Measurements from ENCODE around the gene NRG4. TPM values are rescaled to one million over a fixed set of nuclear protein-coding genes. Genes with fewer than 3 reads are reported as not detected.

Gene NRG4
- total and polyA plus RNA-seq, 4 experiments from 2014 or later = not detected

DNA sequence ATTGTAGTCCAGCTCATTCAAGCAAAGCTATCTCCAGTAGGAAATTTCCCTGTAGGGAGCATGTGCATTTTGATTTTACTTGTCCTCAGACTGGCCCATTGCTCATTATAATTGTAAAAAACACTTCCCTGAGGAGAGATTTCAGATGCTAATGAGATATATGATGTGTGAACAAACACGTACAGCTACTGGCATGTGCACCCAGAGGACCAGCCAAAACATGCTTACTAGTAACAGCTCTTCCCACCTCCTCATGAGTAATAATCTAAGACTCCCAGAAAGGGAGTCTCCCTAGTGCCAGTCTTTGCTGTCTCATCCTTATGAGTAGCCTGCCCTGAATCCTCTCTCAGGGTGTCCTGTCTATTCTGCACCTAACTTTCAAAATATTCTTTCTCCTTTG, 65.1 kb downstream of the NRG4 start:
- intact Hi-C loops (cut with micrococcal nuclease) = no loop called here
- H3K4me3 Mint-ChIP-seq = no peak overlapping the region
- ChIA-PET POLR2A (ENCODE audit: partially characterized antibody) (no interaction called here), CTCF (ENCODE audit: partially characterized antibody) (no interaction called here)
- DNase-seq = no peak
- peaks cover 20 to 29% of the 10 kb centered on the region in 2 donors for H3K27me3 Mint-ChIP-seq
- no peak overlapping the region for H3K27ac Mint-ChIP-seq
- no peaks in the 10 kb centered on the region for H3K4me1 Mint-ChIP-seq
- no peaks in the 10 kb centered on the region for H3K4me1 ChIP-seq (ENCODE audit: insufficient read depth, low read length)
- H3K36me3 ChIP-seq (ENCODE audit: insufficient read depth, low read length) = no peaks in the 10 kb centered on the region
- H3K36me3 Mint-ChIP-seq = no peaks in the 10 kb centered on the region
- H3K27ac ChIP-seq (ENCODE audit: low read depth, low read length) = no peak overlapping the region
- peaks cover 0 to 2% (median 0%) of the 10 kb centered on the region in 8 donors for H3K9me3 Mint-ChIP-seq
- no peaks in the 10 kb centered on the region for H3K27me3 ChIP-seq (ENCODE audit: insufficient read depth, low read length)
- no peaks in the 10 kb centered on the region for H3K9me3 ChIP-seq (ENCODE audit: control insufficient read depth in 1 of 2, low read length in 2 of 2)
- H3K4me3 ChIP-seq (ENCODE audit: low read length in 2 of 2) = no peak overlapping the region

DNA sequence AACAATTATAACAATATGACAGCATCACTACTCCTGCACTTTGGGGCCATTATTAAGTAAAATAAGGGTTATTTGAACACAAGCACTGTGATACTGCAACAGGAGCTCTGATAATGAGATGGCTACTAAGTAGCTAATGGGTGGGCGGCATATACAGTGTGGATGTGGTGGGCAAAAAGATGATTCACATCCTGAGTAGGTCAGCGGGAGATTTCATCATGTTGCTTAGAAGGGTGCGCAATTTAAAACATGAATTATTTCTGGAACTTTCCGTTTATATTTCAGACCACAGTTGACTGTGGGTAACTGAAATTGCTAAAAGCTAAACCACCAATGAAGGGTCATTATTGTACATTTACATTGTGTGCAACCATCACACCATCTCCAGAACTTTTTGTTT, 66.3 kb downstream of the NRG4 start:
- H3K4me1 Mint-ChIP-seq = no peaks in the 10 kb centered on the region
- ChIA-PET CTCF (ENCODE audit: partially characterized antibody) (no interaction called here), POLR2A (ENCODE audit: partially characterized antibody) (no interaction called here)
- H3K27me3 Mint-ChIP-seq = peaks cover 16 to 22% of the 10 kb centered on the region in 2 donors
- Histone ChIP-seq H3K36me3 (ENCODE audit: insufficient read depth, low read length) (no peaks in the 10 kb centered on the region), H3K27me3 (ENCODE audit: insufficient read depth, low read length) (no peaks in the 10 kb centered on the region), H3K4me1 (ENCODE audit: insufficient read depth, low read length) (no peaks in the 10 kb centered on the region), H3K9me3 (ENCODE audit: control insufficient read depth in 1 of 2, low read length in 2 of 2) (no peaks in the 10 kb centered on the region), H3K4me3 (ENCODE audit: low read length in 2 of 2) (no peak overlapping the region), H3K27ac (ENCODE audit: low read depth, low read length) (no peak overlapping the region)
- no peak overlapping the region for H3K4me3 Mint-ChIP-seq
- no peak for DNase-seq
- H3K36me3 Mint-ChIP-seq = no peaks in the 10 kb centered on the region
- intact Hi-C loops (cut with micrococcal nuclease) = no loop called here
- no peak overlapping the region for H3K27ac Mint-ChIP-seq
- peaks cover 0 to 2% (median 0%) of the 10 kb centered on the region in 8 donors for H3K9me3 Mint-ChIP-seq

DNA sequence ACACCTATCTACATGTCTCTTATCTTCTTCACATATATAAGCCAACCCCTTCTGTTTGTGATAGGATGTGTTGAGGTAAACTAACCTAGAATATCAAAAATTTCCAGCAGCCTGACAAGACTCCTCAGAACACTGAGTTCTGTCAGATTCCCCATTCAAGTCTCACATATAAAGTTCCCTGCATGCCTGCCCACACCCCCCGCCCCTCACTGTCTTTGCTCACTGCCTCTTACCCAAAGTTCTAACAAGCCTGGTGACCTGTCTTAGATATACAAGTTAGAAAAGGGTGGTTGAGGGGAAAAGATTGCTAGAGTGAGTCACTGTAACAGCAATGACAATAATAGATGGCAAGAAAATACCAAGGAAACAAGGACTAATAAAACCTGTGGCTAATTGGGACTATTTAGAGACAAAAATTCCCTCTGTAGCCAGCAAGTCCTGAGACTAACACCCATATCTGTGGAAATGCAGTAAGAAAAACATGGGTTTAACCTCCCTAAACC, 68.5 kb downstream of the NRG4 start:
- Histone ChIP-seq H3K27ac (ENCODE audit: low read depth, low read length) (no peak overlapping the region), H3K36me3 (ENCODE audit: insufficient read depth, low read length) (no peaks in the 10 kb centered on the region), H3K4me1 (ENCODE audit: insufficient read depth, low read length) (no peaks in the 10 kb centered on the region), H3K27me3 (ENCODE audit: insufficient read depth, low read length) (no peaks in the 10 kb centered on the region), H3K9me3 (ENCODE audit: control insufficient read depth in 1 of 2, low read length in 2 of 2) (no peaks in the 10 kb centered on the region), H3K4me3 (ENCODE audit: low read length in 2 of 2) (no peak overlapping the region)
- intact Hi-C loops (cut with micrococcal nuclease) = no loop called here
- no peaks in the 10 kb centered on the region for H3K4me1 Mint-ChIP-seq
- DNase-seq = no peak
- H3K27ac Mint-ChIP-seq = no peak overlapping the region
- CTCF ChIA-PET (ENCODE audit: partially characterized antibody) = no interaction called here
- H3K36me3 Mint-ChIP-seq = no peaks in the 10 kb centered on the region
- H3K9me3 Mint-ChIP-seq = peaks cover 0 to 18% (median 2%) of the 10 kb centered on the region in 8 donors
- peaks cover 5 to 16% of the 10 kb centered on the region in 2 donors for H3K27me3 Mint-ChIP-seq
- POLR2A ChIA-PET (ENCODE audit: partially characterized antibody) = no interaction called here
- H3K4me3 Mint-ChIP-seq = no peak overlapping the region

DNA sequence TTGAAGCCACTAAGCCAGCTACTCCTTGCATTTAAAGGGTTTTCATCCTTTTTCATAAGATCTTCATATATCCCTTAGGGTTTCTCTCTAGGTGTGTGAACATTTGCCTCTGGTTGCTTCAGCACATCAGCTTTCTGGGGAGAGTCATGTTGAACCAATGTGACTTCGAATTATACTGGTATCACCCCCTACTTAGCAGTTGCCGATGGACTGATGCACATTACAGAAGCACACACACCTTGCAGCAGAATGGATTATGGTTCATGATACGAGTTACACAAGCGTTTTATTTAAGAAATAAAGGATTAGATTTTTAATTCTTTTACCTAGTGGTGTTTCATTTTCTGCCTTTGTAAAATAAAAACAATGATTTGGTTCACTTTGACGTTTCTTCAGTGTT, 69.0 kb downstream of the NRG4 start:
- DNase-seq = no peak
- CTCF ChIA-PET (ENCODE audit: partially characterized antibody) = no interaction called here
- peaks cover 0 to 23% (median 4%) of the 10 kb centered on the region in 8 donors for H3K9me3 Mint-ChIP-seq
- Histone ChIP-seq H3K9me3 (ENCODE audit: control insufficient read depth in 1 of 2, low read length in 2 of 2) (no peaks in the 10 kb centered on the region), H3K27ac (ENCODE audit: low read depth, low read length) (no peak overlapping the region), H3K27me3 (ENCODE audit: insufficient read depth, low read length) (no peaks in the 10 kb centered on the region), H3K36me3 (ENCODE audit: insufficient read depth, low read length) (no peaks in the 10 kb centered on the region), H3K4me3 (ENCODE audit: low read length in 2 of 2) (no peak overlapping the region), H3K4me1 (ENCODE audit: insufficient read depth, low read length) (no peaks in the 10 kb centered on the region)
- POLR2A ChIA-PET (ENCODE audit: partially characterized antibody) = no interaction called here
- H3K27ac Mint-ChIP-seq = peak overlapping the region in 1 of 7 donors; percentile 2
- peaks cover 2 to 4% of the 10 kb centered on the region in 2 donors for H3K36me3 Mint-ChIP-seq
- intact Hi-C loops (cut with micrococcal nuclease) = no loop called here
- H3K4me3 Mint-ChIP-seq = no peak overlapping the region
- H3K4me1 Mint-ChIP-seq = no peaks in the 10 kb centered on the region
- H3K27me3 Mint-ChIP-seq = peaks cover 5 to 16% of the 10 kb centered on the region in 2 donors

DNA sequence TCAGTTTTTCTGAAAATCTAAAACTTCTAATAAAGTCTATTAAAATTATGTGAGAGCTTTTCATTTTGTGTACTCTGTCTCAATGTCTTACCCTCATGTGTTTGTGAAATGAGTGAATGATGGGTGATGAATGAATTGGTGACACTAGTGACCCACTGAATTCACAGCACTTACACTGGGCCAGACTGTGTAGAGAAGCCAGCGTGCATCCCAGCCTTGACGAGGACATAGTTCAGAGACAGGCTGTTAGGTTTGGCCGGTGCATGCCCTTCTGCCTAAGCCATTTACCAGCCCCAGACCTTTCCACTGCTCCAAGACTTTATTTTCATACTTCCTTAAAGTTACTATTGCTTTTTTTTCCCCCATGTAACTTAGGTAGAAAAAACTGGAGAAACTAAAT, 69.8 kb downstream of the NRG4 start:
- Histone ChIP-seq H3K27me3 (ENCODE audit: insufficient read depth, low read length) (no peaks in the 10 kb centered on the region), H3K27ac (ENCODE audit: low read depth, low read length) (no peak overlapping the region), H3K9me3 (ENCODE audit: control insufficient read depth in 1 of 2, low read length in 2 of 2) (no peaks in the 10 kb centered on the region), H3K4me3 (ENCODE audit: low read length in 2 of 2) (no peak overlapping the region), H3K36me3 (ENCODE audit: insufficient read depth, low read length) (no peaks in the 10 kb centered on the region), H3K4me1 (ENCODE audit: insufficient read depth, low read length) (no peaks in the 10 kb centered on the region)
- Mint-ChIP-seq H3K4me1 (no peaks in the 10 kb centered on the region), H3K27ac (no peak overlapping the region), H3K27me3 (peaks cover 2 to 12% of the 10 kb centered on the region in 2 donors), H3K4me3 (no peak overlapping the region), H3K9me3 (peaks cover 0 to 23% (median 4%) of the 10 kb centered on the region in 8 donors), H3K36me3 (peaks cover 7 to 12% of the 10 kb centered on the region in 2 donors)
- CTCF ChIA-PET (ENCODE audit: partially characterized antibody) = no interaction called here
- POLR2A ChIA-PET (ENCODE audit: partially characterized antibody) = interaction anchor here (0.6 kb wide), 1 partner anchor 19 kb away, joined by 3 read pairs; no protein-coding TSS in a partner anchor
- no peak for DNase-seq
- intact Hi-C loops (cut with micrococcal nuclease) = no loop called here

DNA sequence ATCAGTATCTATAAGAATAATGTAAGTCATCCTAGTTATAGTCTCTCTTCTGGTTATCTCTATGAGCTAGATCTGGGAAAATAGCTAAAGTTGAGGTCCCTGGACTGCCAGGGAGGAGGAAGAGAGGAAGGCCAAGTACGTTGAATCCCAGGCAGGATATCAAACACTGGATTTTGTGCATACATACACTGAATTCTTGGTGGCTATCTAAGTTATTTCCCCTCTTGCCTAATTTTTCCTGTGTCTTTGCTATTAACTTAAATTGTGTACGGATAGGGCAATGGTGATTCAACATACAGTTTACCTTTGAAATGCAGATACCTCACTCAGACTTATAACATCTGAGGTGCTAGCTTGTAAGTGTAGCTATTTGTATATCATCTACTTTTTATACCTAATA, 81.4 kb downstream of the NRG4 start:
- H3K36me3 Mint-ChIP-seq = peaks cover 52 to 67% of the 10 kb centered on the region in 2 donors

DNA sequence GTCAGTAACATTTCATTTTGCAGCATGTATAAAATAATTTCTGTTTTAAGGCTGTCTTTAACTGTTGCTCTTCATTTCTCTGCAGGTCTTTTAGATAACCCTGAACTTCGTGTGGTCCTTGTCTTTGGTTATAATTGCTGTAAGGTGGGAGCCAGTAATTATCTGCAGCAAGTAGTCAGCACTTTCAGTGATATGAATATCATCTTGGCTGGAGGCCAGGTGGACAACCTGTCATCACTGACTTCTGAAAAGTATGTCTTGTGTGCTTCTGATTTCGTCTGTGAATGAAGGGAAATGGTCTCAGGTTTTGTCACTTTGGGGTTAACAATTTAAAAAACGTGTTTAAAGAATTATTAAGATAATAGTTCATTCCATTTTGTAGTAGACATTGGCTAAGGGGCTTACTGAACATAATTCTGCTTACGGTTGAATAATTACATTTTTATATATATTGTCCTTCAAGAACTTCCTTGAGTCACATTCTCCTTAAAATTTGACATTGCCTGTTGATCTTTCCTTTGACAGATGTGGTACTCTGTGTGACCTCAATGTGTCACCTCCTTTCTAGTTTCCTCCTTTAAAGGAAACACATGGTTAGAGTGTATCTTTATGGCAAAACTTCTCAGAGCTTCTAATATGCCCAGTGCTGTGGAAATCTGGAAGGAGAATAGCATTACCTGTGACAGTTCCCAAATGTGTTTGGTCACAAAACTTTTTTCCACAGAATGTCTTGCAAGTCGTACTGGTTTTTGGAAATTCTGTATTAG, 82.2 kb downstream of the NRG4 start:
- DNase-seq = no peak
- no peaks in the 10 kb centered on the region for H3K27me3 Mint-ChIP-seq
- H3K36me3 Mint-ChIP-seq = peaks cover 52 to 66% of the 10 kb centered on the region in 2 donors
- H3K4me1 ChIP-seq (ENCODE audit: insufficient read depth, low read length) = no peaks in the 10 kb centered on the region
- H3K27me3 ChIP-seq (ENCODE audit: insufficient read depth, low read length) = no peaks in the 10 kb centered on the region
- H3K27ac Mint-ChIP-seq = peak overlapping the region in 1 of 7 donors; percentile 16
- POLR2A ChIA-PET (ENCODE audit: partially characterized antibody) = interaction anchor here (1.0 kb wide), 1 partner anchor 26 kb away, joined by 3 read pairs; no protein-coding TSS in a partner anchor
- no peaks in the 10 kb centered on the region for H3K9me3 Mint-ChIP-seq
- H3K4me1 Mint-ChIP-seq = peaks cover 9 to 17% (median 14%) of the 10 kb centered on the region in 4 donors
- no peak overlapping the region for H3K27ac ChIP-seq (ENCODE audit: low read depth, low read length)
- CTCF ChIA-PET (ENCODE audit: partially characterized antibody) = no interaction called here
- H3K36me3 ChIP-seq (ENCODE audit: insufficient read depth, low read length) = peaks cover 23% of the 10 kb centered on the region
- no peak overlapping the region for H3K4me3 Mint-ChIP-seq
- no peaks in the 10 kb centered on the region for H3K9me3 ChIP-seq (ENCODE audit: control insufficient read depth in 1 of 2, low read length in 2 of 2)
- intact Hi-C loops (cut with micrococcal nuclease) = no loop called here
- H3K4me3 ChIP-seq (ENCODE audit: low read length in 2 of 2) = no peak overlapping the region

More for the DNA sequence above, 81.4 kb downstream of the NRG4 start:
- intact Hi-C loops (cut with micrococcal nuclease) = no loop called here
- H3K27ac ChIP-seq (ENCODE audit: low read depth, low read length) = no peak overlapping the region
- H3K4me3 Mint-ChIP-seq = no peak overlapping the region
- no peaks in the 10 kb centered on the region for H3K4me1 ChIP-seq (ENCODE audit: insufficient read depth, low read length)
- no peaks in the 10 kb centered on the region for H3K27me3 Mint-ChIP-seq
- peaks cover 23% of the 10 kb centered on the region for H3K36me3 ChIP-seq (ENCODE audit: insufficient read depth, low read length)
- no peak overlapping the region for H3K4me3 ChIP-seq (ENCODE audit: low read length in 2 of 2)
- no peak for DNase-seq
- ChIA-PET CTCF (ENCODE audit: partially characterized antibody) (no interaction called here), POLR2A (ENCODE audit: partially characterized antibody) (no interaction called here)
- no peaks in the 10 kb centered on the region for H3K27me3 ChIP-seq (ENCODE audit: insufficient read depth, low read length)
- H3K9me3 Mint-ChIP-seq = no peaks in the 10 kb centered on the region
- H3K27ac Mint-ChIP-seq = no peak overlapping the region
- H3K4me1 Mint-ChIP-seq = peaks cover 9 to 13% (median 11%) of the 10 kb centered on the region in 4 donors
- H3K9me3 ChIP-seq (ENCODE audit: control insufficient read depth in 1 of 2, low read length in 2 of 2) = no peaks in the 10 kb centered on the region

All from CD4-positive, alpha-beta memory T cell (primary cell).